ENCODE measurements around the gene LKAAEAR1. TPM values are rescaled to one million over a fixed set of nuclear protein-coding genes. Genes with fewer than 3 reads are reported as not detected.

LKAAEAR1 gene
- total and polyA plus RNA-seq, 2 donors from 2014 or later = 0.31 TPM; not detected in 1

DNA sequence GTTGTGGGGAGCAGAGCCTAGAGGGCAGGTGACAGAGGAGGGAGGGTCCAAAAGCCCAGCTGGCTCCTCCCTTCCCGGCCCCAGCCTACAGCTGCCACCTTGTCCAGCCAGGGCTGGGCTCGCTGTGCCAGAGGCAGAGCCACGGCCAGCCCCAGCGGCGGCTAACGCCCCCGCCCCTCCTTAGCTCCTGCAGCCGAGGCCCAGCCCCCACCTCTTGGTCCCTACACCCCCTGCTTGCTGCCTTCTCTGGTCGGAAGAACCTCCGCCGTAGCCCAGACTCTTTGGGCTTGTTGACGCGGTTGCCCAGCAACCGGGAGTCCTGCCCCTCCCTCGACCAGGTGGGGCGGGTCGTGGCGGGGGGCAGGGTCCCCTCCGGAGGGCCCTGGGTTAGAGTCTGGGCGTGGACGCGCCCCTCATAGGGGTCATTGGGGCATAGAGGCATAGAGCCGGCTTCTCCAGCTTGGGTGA is 521 bp upstream of the LKAAEAR1 start:
- Histone ChIP-seq H3K9ac (ENCODE audit: low read length in 3 of 3) (no peak overlapping the region), H3K36me3 (ENCODE audit: control insufficient read depth in 2 of 3, insufficient read depth in 3 of 3, low read length in 3 of 3) (no peaks in the 10 kb centered on the region), H3K4me3 (ENCODE audit: low read length in 3 of 3) (no peak overlapping the region), H3K9me3 (ENCODE audit: control insufficient read depth in 2 of 3, insufficient read depth in 1 of 3, low read length in 3 of 3) (no peaks in the 10 kb centered on the region), H3K27me3 (ENCODE audit: control insufficient read depth, insufficient read depth, low read length) (peaks cover 6% of the 10 kb centered on the region), H3K27ac (ENCODE audit: low read depth in 2 of 2, low read length in 2 of 2) (no peak overlapping the region), H3K4me1 (ENCODE audit: control insufficient read depth in 2 of 3, insufficient read depth in 2 of 3, low read depth in 1 of 3, low read length in 3 of 3) (peaks cover 0 to 8% (median 0%) of the 10 kb centered on the region in 3 donors)
- intact Hi-C loops (cut with DNase I) = no loop called here
- FAIRE-seq (no peak), DNase-seq (peak in 2 of 5 donors; percentile 43 to 61)
- TF ChIP-seq, protein P1, sequence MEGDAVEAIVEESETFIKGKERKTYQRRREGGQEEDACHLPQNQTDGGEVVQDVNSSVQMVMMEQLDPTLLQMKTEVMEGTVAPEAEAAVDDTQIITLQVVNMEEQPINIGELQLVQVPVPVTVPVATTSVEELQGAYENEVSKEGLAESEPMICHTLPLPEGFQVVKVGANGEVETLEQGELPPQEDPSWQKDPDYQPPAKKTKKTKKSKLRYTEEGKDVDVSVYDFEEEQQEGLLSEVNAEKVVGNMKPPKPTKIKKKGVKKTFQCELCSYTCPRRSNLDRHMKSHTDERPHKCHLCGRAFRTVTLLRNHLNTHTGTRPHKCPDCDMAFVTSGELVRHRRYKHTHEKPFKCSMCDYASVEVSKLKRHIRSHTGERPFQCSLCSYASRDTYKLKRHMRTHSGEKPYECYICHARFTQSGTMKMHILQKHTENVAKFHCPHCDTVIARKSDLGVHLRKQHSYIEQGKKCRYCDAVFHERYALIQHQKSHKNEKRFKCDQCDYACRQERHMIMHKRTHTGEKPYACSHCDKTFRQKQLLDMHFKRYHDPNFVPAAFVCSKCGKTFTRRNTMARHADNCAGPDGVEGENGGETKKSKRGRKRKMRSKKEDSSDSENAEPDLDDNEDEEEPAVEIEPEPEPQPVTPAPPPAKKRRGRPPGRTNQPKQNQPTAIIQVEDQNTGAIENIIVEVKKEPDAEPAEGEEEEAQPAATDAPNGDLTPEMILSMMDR (IDR thresholded peaks at IDR 0.05; ENCODE audit: borderline replicate concordance, extremely low read depth, insufficient read depth) = no peak

DNA sequence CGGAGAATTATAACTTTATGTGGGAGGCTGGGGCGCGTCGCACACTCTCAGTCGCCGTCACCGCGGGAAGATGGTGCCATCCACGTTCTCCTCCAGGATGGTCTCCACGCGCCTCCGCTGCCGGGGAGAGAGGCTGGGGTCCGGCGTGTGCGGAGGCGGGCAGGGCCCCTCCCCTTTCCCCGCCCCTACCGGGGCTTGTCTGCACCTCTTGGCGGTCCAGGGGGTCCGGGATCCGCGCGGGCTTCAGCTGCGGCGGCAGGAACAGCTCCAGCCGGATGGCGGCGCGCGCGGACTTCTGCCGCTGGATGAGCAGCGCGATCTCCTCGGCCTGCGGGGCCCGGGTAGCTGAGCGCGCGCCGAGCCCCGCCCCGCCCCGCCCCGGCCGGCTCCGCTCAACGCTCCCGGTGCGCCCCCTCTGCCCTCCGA is 807 bp downstream of the LKAAEAR1 start:
- H3K36me3 ChIP-seq (ENCODE audit: control insufficient read depth in 2 of 3, insufficient read depth in 3 of 3, low read length in 3 of 3) = no peaks in the 10 kb centered on the region
- no peak overlapping the region for H3K27ac ChIP-seq (ENCODE audit: low read depth in 2 of 2, low read length in 2 of 2)
- intact Hi-C loops (cut with DNase I) = no loop called here
- peak; percentile 80 to 90 (median 86) for DNase-seq
- TF ChIP-seq, protein P1 (IDR thresholded peaks at IDR 0.05; ENCODE audit: borderline replicate concordance, extremely low read depth, insufficient read depth) = peak; percentile 52
- peaks cover 0 to 18% (median 3%) of the 10 kb centered on the region in 3 donors for H3K4me1 ChIP-seq (ENCODE audit: control insufficient read depth in 2 of 3, insufficient read depth in 2 of 3, low read depth in 1 of 3, low read length in 3 of 3)
- no peaks in the 10 kb centered on the region for H3K9me3 ChIP-seq (ENCODE audit: control insufficient read depth in 2 of 3, insufficient read depth in 1 of 3, low read length in 3 of 3)
- FAIRE-seq = no peak
- peaks cover 6% of the 10 kb centered on the region for H3K27me3 ChIP-seq (ENCODE audit: control insufficient read depth, insufficient read depth, low read length)
- H3K4me3 ChIP-seq (ENCODE audit: low read length in 3 of 3) = peak overlapping the region in 1 of 3 donors; percentile 35
- H3K9ac ChIP-seq (ENCODE audit: low read length in 3 of 3) = no peak overlapping the region

DNA sequence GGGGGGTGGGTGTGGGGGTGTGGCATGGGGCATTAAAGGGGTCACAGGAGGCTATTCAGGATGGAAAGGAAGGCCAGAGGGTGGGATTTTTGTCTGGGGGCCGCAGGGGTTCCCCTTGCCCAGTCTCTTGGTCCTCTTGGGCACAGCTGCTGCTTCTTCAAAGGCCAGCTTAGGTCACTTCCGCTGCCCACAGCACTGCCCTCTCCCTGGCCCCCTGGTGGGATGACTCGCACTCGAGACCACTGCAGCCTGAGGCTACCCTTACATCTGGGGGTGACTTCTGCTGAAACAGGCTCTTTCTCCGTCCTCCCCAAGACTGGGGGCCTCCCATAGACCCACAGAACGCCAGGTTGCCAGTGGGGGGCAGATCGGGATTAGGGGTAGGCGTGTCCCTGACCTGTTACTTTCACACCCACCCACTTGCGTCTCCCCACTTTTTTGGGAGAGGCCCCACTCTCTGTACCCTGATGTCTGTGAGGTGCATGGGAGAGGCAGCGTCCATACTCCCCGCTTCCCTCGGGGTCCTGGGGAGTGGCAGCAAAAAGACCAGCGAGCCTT is 1.3 kb downstream of the LKAAEAR1 start:
- intact Hi-C loops (cut with DNase I) = no loop called here
- no peaks in the 10 kb centered on the region for H3K36me3 ChIP-seq (ENCODE audit: control insufficient read depth in 2 of 3, insufficient read depth in 3 of 3, low read length in 3 of 3)
- H3K4me3 ChIP-seq (ENCODE audit: low read length in 3 of 3) = no peak overlapping the region
- peaks cover 0 to 20% (median 3%) of the 10 kb centered on the region in 3 donors for H3K4me1 ChIP-seq (ENCODE audit: control insufficient read depth in 2 of 3, insufficient read depth in 2 of 3, low read depth in 1 of 3, low read length in 3 of 3)
- no peak for FAIRE-seq
- TF ChIP-seq, protein P1 (IDR thresholded peaks at IDR 0.05; ENCODE audit: borderline replicate concordance, extremely low read depth, insufficient read depth) = no peak
- peak in 1 of 5 donors; percentile 69 for DNase-seq
- no peak overlapping the region for H3K9ac ChIP-seq (ENCODE audit: low read length in 3 of 3)
- no peak overlapping the region for H3K27ac ChIP-seq (ENCODE audit: low read depth in 2 of 2, low read length in 2 of 2)
- peaks cover 6% of the 10 kb centered on the region for H3K27me3 ChIP-seq (ENCODE audit: control insufficient read depth, insufficient read depth, low read length)
- H3K9me3 ChIP-seq (ENCODE audit: control insufficient read depth in 2 of 3, insufficient read depth in 1 of 3, low read length in 3 of 3) = no peaks in the 10 kb centered on the region
